ENCODE data around the gene SLX4IP. TPM values are rescaled to one million over a fixed set of nuclear protein-coding genes. Genes with fewer than 3 reads are reported as not detected.

The SLX4IP gene
- total and polyA plus RNA-seq, 7 donors = 0.20 to 1.9 (median 0.86) TPM

DNA sequence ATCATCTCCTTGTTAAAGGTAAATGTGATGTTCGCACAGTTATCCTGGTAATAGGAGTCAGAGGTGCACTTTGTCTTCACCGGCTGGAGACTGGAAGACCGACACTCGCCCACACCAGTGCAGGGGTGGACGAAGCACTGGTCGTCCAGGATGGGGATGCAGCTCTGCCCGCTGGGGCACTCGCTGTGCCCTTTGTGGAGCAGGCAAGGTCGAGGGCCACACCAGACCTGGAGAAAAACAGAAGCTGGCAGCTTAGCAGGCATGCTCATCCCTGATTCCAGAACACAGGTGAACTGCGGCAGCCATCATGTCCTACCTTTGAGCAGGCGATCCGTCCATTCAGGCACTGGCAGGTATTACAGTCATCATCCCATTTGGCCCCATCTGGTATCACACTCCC is 206.4 kb downstream of the SLX4IP start:
- DNase-seq (no peak), ATAC-seq (no peak)
- H3K4me1 ChIP-seq = peaks cover 26% of the 10 kb centered on the region
- WGBS, 3 donors = 94 to 96% (median 95%) methylated on average over 12 of the region's 12 CpGs
- H3K9me3 ChIP-seq = no peaks in the 10 kb centered on the region
- no peak overlapping the region for H3K4me3 ChIP-seq
- peaks cover 0 to 78% of the 10 kb centered on the region in 2 donors for H3K36me3 ChIP-seq (ENCODE audit: insufficient read depth in 1 of 2, low read depth in 1 of 2)
- H3K27ac ChIP-seq = no peak overlapping the region
- TF ChIP-seq, protein P1, sequence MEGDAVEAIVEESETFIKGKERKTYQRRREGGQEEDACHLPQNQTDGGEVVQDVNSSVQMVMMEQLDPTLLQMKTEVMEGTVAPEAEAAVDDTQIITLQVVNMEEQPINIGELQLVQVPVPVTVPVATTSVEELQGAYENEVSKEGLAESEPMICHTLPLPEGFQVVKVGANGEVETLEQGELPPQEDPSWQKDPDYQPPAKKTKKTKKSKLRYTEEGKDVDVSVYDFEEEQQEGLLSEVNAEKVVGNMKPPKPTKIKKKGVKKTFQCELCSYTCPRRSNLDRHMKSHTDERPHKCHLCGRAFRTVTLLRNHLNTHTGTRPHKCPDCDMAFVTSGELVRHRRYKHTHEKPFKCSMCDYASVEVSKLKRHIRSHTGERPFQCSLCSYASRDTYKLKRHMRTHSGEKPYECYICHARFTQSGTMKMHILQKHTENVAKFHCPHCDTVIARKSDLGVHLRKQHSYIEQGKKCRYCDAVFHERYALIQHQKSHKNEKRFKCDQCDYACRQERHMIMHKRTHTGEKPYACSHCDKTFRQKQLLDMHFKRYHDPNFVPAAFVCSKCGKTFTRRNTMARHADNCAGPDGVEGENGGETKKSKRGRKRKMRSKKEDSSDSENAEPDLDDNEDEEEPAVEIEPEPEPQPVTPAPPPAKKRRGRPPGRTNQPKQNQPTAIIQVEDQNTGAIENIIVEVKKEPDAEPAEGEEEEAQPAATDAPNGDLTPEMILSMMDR (IDR thresholded peaks at IDR 0.05) = no peak
- H3K27me3 ChIP-seq (ENCODE audit: insufficient read depth in 3 of 3, low read length in 2 of 3) = no peaks in the 10 kb centered on the region
- intact Hi-C loops (cut with DNase I) = no loop called here

DNA sequence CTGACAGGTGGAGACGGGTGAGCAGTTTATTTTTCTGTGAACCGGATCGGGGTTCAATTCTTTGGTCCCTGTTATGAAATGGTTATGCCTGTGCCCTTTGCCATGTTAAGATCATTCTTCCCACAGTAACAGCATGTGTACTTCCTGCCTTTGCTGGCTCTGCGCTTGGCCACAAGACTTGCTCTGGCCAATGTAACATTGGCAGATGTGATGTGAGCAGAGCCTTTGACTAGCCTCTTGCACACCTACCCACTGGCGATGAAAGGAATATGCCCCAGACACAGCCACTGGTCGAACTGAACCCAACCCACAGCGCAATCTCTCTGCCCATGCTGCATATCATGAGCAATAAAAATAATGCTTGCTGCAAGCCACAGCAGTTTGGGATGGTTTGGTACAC is 206.8 kb downstream of the SLX4IP start:
- Histone ChIP-seq H3K36me3 (ENCODE audit: insufficient read depth in 1 of 2, low read depth in 1 of 2) (peaks cover 0 to 82% of the 10 kb centered on the region in 2 donors), H3K4me3 (no peak overlapping the region), H3K4me1 (peaks cover 23% of the 10 kb centered on the region), H3K9me3 (no peaks in the 10 kb centered on the region), H3K27me3 (ENCODE audit: insufficient read depth in 3 of 3, low read length in 2 of 3) (no peaks in the 10 kb centered on the region), H3K27ac (no peak overlapping the region)
- TF ChIP-seq, protein P1 (IDR thresholded peaks at IDR 0.05) = no peak
- ATAC-seq = no peak
- 86 to 92% (median 92%) methylated on average over 7 of the region's 7 CpGs for WGBS, 3 donors
- intact Hi-C loops (cut with DNase I) = no loop called here
- no peak for DNase-seq

DNA sequence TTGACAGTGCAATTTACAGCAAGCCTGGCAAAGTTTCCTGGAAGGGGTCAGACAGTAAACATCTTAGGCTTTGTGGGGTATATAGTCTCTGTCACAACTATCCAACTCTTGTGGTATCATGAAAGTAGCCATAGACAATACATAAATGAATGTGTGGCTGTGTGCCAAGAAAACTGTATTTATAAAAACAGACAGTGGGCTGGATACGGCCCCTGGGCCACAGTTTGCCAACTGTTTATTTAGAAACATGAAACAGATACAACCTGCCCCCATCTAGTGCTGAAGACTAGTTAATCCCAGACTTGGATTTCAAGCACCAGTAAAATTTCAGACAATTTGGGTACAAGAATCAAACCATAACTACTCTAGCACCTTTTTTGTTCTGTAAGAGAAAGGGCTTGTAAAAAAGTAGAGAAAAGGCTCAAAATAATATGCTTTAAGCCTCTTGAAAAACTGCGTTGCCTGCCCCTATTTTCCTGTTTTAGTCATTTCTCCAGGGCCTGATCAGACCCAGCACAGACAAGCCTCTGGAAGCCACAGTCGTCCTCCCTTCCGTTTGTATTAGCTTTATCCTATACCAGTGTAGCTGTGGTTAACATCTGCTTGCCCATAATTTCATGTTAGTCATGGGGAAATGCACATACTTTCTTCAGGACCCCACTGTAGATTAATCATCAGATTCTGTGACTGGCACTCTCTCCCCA is 207.9 kb downstream of the SLX4IP start:
- Histone ChIP-seq H3K9me3 (no peaks in the 10 kb centered on the region), H3K36me3 (ENCODE audit: insufficient read depth in 1 of 2, low read depth in 1 of 2) (peaks cover 0 to 94% of the 10 kb centered on the region in 2 donors), H3K4me1 (peaks cover 20% of the 10 kb centered on the region), H3K4me3 (no peak overlapping the region), H3K27me3 (ENCODE audit: insufficient read depth in 3 of 3, low read length in 2 of 3) (no peaks in the 10 kb centered on the region), H3K27ac (no peak overlapping the region)
- ATAC-seq = no peak
- 50 to 56% (median 56%) methylated on average over 4 of the region's 4 CpGs for WGBS, 3 donors
- TF ChIP-seq, protein P1 (IDR thresholded peaks at IDR 0.05) = no peak
- DNase-seq = no peak
- intact Hi-C loops (cut with DNase I) = no loop called here

DNA sequence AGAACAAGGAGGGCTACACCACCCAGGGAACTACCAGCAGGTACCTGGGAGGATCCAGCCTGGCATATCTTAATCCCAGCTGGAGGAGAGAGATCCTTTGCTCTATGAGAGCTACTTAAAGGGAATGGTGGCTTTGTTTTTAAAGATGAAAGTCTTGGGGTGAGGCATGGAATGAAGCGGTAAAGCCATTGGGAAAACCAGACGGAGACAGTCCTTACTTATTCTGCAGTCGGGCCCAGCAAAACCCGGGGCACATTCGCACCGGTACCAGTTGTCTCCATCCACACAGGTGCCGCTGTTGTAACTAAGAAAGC is 208.4 kb downstream of the SLX4IP start:
- H3K4me3 ChIP-seq = no peak overlapping the region
- WGBS, 3 donors = 86 to 93% (median 93%) methylated on average over 7 of the region's 7 CpGs
- DNase-seq = no peak
- peaks cover 20% of the 10 kb centered on the region for H3K4me1 ChIP-seq
- H3K9me3 ChIP-seq = no peaks in the 10 kb centered on the region
- H3K36me3 ChIP-seq (ENCODE audit: insufficient read depth in 1 of 2, low read depth in 1 of 2) = peaks cover 0 to 99% of the 10 kb centered on the region in 2 donors
- no peak for ATAC-seq
- intact Hi-C loops (cut with DNase I) = no loop called here
- no peaks in the 10 kb centered on the region for H3K27me3 ChIP-seq (ENCODE audit: insufficient read depth in 3 of 3, low read length in 2 of 3)
- H3K27ac ChIP-seq = no peak overlapping the region
- TF ChIP-seq, protein P1 (IDR thresholded peaks at IDR 0.05) = no peak
